ENCODE results near the gene SHPK. TPM values are rescaled to one million over a fixed set of nuclear protein-coding genes. Genes with fewer than 3 reads are reported as not detected.
A peak's percentile ranks its signal among the peaks of the same experiment; 100 is the strongest.

SHPK gene
- total RNA-seq, 1 donor from 2014 or later = 7.8 TPM

- Histone ChIP-seq H3K36me3 (ENCODE audit: insufficient read depth, low read length) (peaks cover 17% of the 10 kb centered on the region), H3K4me3 (ENCODE audit: insufficient read depth, low read depth, low read length) (no peak overlapping the region), H3K27ac (ENCODE audit: low read depth, low read length) (no peak overlapping the region), H3K79me2 (ENCODE audit: insufficient read depth, low read length) (peaks cover 54% of the 10 kb centered on the region), H3K4me1 (ENCODE audit: insufficient read depth, low read length) (peaks cover 30% of the 10 kb centered on the region), H3K4me2 (ENCODE audit: low read length) (no peak overlapping the region), H3K9me3 (ENCODE audit: insufficient read depth, low read depth, low read length) (no peaks in the 10 kb centered on the region), H2AFZ (ENCODE audit: low read depth, low read length) (no peak overlapping the region), H3K27me3 (ENCODE audit: insufficient read depth, low read length) (no peaks in the 10 kb centered on the region), H4K20me1 (ENCODE audit: insufficient read depth, low read length) (peaks cover 84% of the 10 kb centered on the region), H3K9ac (ENCODE audit: low read length) (no peak overlapping the region)
- Mint-ChIP-seq H3K9me3 (ENCODE audit: unreplicated experiment) (no peaks in the 10 kb centered on the region), H3K27ac (ENCODE audit: unreplicated experiment) (no peak overlapping the region), H3K36me3 (ENCODE audit: low read depth, unreplicated experiment) (peaks cover 6% of the 10 kb centered on the region), H3K4me3 (ENCODE audit: unreplicated experiment) (no peak overlapping the region), H3K27me3 (ENCODE audit: low read depth, unreplicated experiment) (no peaks in the 10 kb centered on the region), H3K4me1 (ENCODE audit: low read depth, unreplicated experiment) (peaks cover 26% of the 10 kb centered on the region)
- DNase-seq (ENCODE audit: low read depth) (no peak), FAIRE-seq (no peak)
- TF ChIP-seq CTCF (IDR thresholded peaks at IDR 0.05; ENCODE audit: insufficient read depth, low read depth, low read length) (no peak), EZH2 (IDR thresholded peaks at IDR 0.05; ENCODE audit: insufficient read depth, low read length) (no peak)
Observed at GRCh38 chr17:3663102-3664011, 27.3 kb upstream of the SHPK start.

- H3K4me1 ChIP-seq (ENCODE audit: insufficient read depth, low read length) = peaks cover 17% of the 10 kb centered on the region
- H3K36me3 ChIP-seq (ENCODE audit: insufficient read depth, low read length) = peaks cover 17% of the 10 kb centered on the region
- no peak overlapping the region for H3K4me3 ChIP-seq (ENCODE audit: insufficient read depth, low read depth, low read length)
- FAIRE-seq (no peak), DNase-seq (ENCODE audit: low read depth) (no peak)
- Mint-ChIP-seq H3K4me1 (ENCODE audit: low read depth, unreplicated experiment) (peaks cover 17% of the 10 kb centered on the region), H3K27me3 (ENCODE audit: low read depth, unreplicated experiment) (no peaks in the 10 kb centered on the region), H3K36me3 (ENCODE audit: low read depth, unreplicated experiment) (peaks cover 3% of the 10 kb centered on the region), H3K27ac (ENCODE audit: unreplicated experiment) (no peak overlapping the region), H3K9me3 (ENCODE audit: unreplicated experiment) (no peaks in the 10 kb centered on the region), H3K4me3 (ENCODE audit: unreplicated experiment) (no peak overlapping the region)
- H3K27me3 ChIP-seq (ENCODE audit: insufficient read depth, low read length) = no peaks in the 10 kb centered on the region
- no peak overlapping the region for H3K9ac ChIP-seq (ENCODE audit: low read length)
- H3K79me2 ChIP-seq (ENCODE audit: insufficient read depth, low read length) = peaks cover 25% of the 10 kb centered on the region
- no peak overlapping the region for H3K27ac ChIP-seq (ENCODE audit: low read depth, low read length)
- H3K9me3 ChIP-seq (ENCODE audit: insufficient read depth, low read depth, low read length) = no peaks in the 10 kb centered on the region
- H3K4me2 ChIP-seq (ENCODE audit: low read length) = peak overlapping the region; percentile 13
- no peak overlapping the region for H2AFZ ChIP-seq (ENCODE audit: low read depth, low read length)
- TF ChIP-seq EZH2 (IDR thresholded peaks at IDR 0.05; ENCODE audit: insufficient read depth, low read length) = no peak
- no peak for TF ChIP-seq CTCF (IDR thresholded peaks at IDR 0.05; ENCODE audit: insufficient read depth, low read depth, low read length)
- peaks cover 59% of the 10 kb centered on the region for H4K20me1 ChIP-seq (ENCODE audit: insufficient read depth, low read length)
Observed at GRCh38 chr17:3660311-3660891, 24.4 kb upstream of the SHPK start.

All from astrocyte (in vitro differentiated cells and primary cell).